IMR-90 (cell line): Measurements from ENCODE around the gene SH3BP2. TPM values are rescaled to one million over a fixed set of nuclear protein-coding genes. Genes with fewer than 3 reads are reported as not detected.

Experiments
- ATAC-seq: fragments of 200-7000 bp; cut with Tn5 transposase; 2 replicates; pipeline ENCODE4 v1.9.1; 2020; ENCODE audit warnings: low read depth, mild to moderate bottlenecking, moderate library complexity
- BruUV-seq: library from RNA; stranded (reverse); fragments of 400-500 nt; replicated peaks from 2 replicates; lab custom pipeline; 2021; lab: Mats Ljungman, UMichigan
- CTCF ChIA-PET: fragments of 300-600 bp; formaldehyde crosslinking; extraction: SDS; loops from one replicate; lab custom pipeline; 2021; ENCODE audit warnings: antibody characterized with exemption; lab: Yijun Ruan, JAX
- POLR2A ChIA-PET: fragments of 300-600 bp; sonication (Branson Sonifier 250); formaldehyde crosslinking; loops from one replicate; lab custom pipeline; 2022; ENCODE audit warnings: antibody characterized with exemption; ENCODE audit not compliant: unreplicated experiment; lab: Charles Lee
- DNase-seq: peaks from one replicate; pipeline ENCODE4 v3.0.0; 2013
- H2AFZ ChIP-seq: replicated peaks from 2 replicates; pipeline ENCODE3; 2013; ENCODE audit warnings: low read length, mild to moderate bottlenecking; ENCODE audit not compliant: poor library complexity
- H2AK5ac ChIP-seq: 2 replicates; pipeline ENCODE4 v1.6.1; 2013; ENCODE audit warnings: low read depth, low read length, inconsistent platforms
- H2AK9ac ChIP-seq: replicated peaks from 2 replicates; pipeline ENCODE3; 2013; ENCODE audit warnings: mild to moderate bottlenecking, low read depth, low read length, moderate library complexity; ENCODE audit not compliant: poor library complexity
- H2BK120ac ChIP-seq: 2 replicates; pipeline ENCODE4 v1.6.1; 2013; ENCODE audit warnings: low read depth, low read length, inconsistent platforms
- H2BK15ac ChIP-seq: 3 replicates; pipeline ENCODE4 v1.6.1; 2013; ENCODE audit warnings: low read depth, low read length, inconsistent platforms
- H2BK20ac ChIP-seq: 2 replicates; pipeline ENCODE4 v1.6.1; 2013; ENCODE audit warnings: low read depth, mild to moderate bottlenecking, inconsistent platforms, low read length, moderate library complexity
- H2BK5ac ChIP-seq: 2 replicates; pipeline ENCODE4 v1.6.1; 2013; ENCODE audit warnings: mild to moderate bottlenecking, low read depth, low read length, inconsistent platforms; ENCODE audit not compliant: poor library complexity, severe bottlenecking
- H3K14ac ChIP-seq: replicated peaks from 2 replicates; pipeline ENCODE4 v1.6.1; 2013; ENCODE audit warnings: low read depth, low read length, inconsistent platforms
- H3K18ac ChIP-seq: 2 replicates; pipeline ENCODE4 v1.6.1; 2013; ENCODE audit warnings: low read depth, low read length, control low read depth
- H3K23ac ChIP-seq: 2 replicates; pipeline ENCODE4 v1.6.1; 2013; ENCODE audit warnings: low read depth, low read length, inconsistent platforms
- H3K27ac ChIP-seq: 2 replicates; pipeline ENCODE4 v1.5.1; 2013; ENCODE audit warnings: mild to moderate bottlenecking, control low read depth, low read length; ENCODE audit not compliant: insufficient read depth
- H3K27me3 ChIP-seq: 2 replicates; pipeline ENCODE4 v1.6.1; 2013; ENCODE audit warnings: low read length; ENCODE audit not compliant: control insufficient read depth, insufficient read depth
- H3K36me3 ChIP-seq: 2 replicates; pipeline ENCODE4 v1.6.1; 2013; ENCODE audit warnings: low read length, mixed read lengths; ENCODE audit not compliant: control insufficient read depth, insufficient read depth
- H3K4ac ChIP-seq: 2 replicates; pipeline ENCODE4 v1.6.1; 2013; ENCODE audit warnings: low read depth, low read length, inconsistent platforms
- H3K4me1 ChIP-seq: 2 replicates; pipeline ENCODE4 v1.6.1; 2013; ENCODE audit warnings: low read length, mixed read lengths; ENCODE audit not compliant: control insufficient read depth, insufficient read depth
- H3K4me2 ChIP-seq: 2 replicates; pipeline ENCODE4 v1.6.1; 2013; ENCODE audit warnings: low read depth, mild to moderate bottlenecking, control low read depth, low read length, moderate library complexity
- H3K4me3 ChIP-seq: 2 replicates; pipeline ENCODE4 v1.5.1; 2013; ENCODE audit warnings: low read depth, mild to moderate bottlenecking, control low read depth, low read length, moderate library complexity; ENCODE audit not compliant: insufficient read depth
- H3K56ac ChIP-seq: 2 replicates; pipeline ENCODE4 v1.6.1; 2013; ENCODE audit warnings: low read length, inconsistent platforms; ENCODE audit not compliant: insufficient read depth; ENCODE audit errors: extremely low read depth
- H3K79me1 ChIP-seq, 2 experiments: 2 replicates each; pipeline ENCODE4 v1.6.1; 2013; ENCODE audit warnings: low read length in 2 of 2, inconsistent platforms in 1 of 2, low read depth in 1 of 2
- H3K9ac ChIP-seq: 2 replicates; pipeline ENCODE4 v1.6.1; 2013; ENCODE audit warnings: low read depth, low read length, control low read depth
- H3K9me1 ChIP-seq: 2 replicates; pipeline ENCODE4 v1.6.1; 2013; ENCODE audit warnings: low read length, inconsistent platforms; ENCODE audit not compliant: insufficient read depth
- H3K9me3 ChIP-seq: 2 replicates; pipeline ENCODE4 v1.6.1; 2013; ENCODE audit warnings: low read length; ENCODE audit not compliant: control insufficient read depth, insufficient read depth
- H4K20me1 ChIP-seq: 2 replicates; pipeline ENCODE4 v1.6.1; 2013; ENCODE audit warnings: low read length, inconsistent platforms; ENCODE audit not compliant: insufficient read depth
- H4K5ac ChIP-seq: 2 replicates; pipeline ENCODE4 v1.6.1; 2013; ENCODE audit warnings: mild to moderate bottlenecking, low read depth, low read length, control low read depth
- H4K8ac ChIP-seq, 2 experiments: 2 replicates each; pipeline ENCODE4 v1.6.1; 2013; ENCODE audit warnings: low read depth in 2 of 2, low read length in 2 of 2, control low read depth in 1 of 2, inconsistent platforms in 1 of 2
- H4K91ac ChIP-seq: 2 replicates; pipeline ENCODE4 v1.6.1; 2013; ENCODE audit warnings: low read depth, low read length, inconsistent platforms; ENCODE audit not compliant: insufficient read depth
- BHLHE40 ChIP-seq: fragments of 150-350 bp; IDR thresholded peaks from 2 replicates; pipeline ENCODE4 v1.6.1; 2016; ENCODE audit warnings: mild to moderate bottlenecking, low read depth, low read length
- MAFK ChIP-seq: IDR thresholded peaks from 2 replicates; pipeline ENCODE4 v1.6.1; 2012; ENCODE audit warnings: low read depth, low read length, improper control_type of control experiment
- MXI1 ChIP-seq: IDR thresholded peaks from 2 replicates; pipeline ENCODE4 v1.6.1; 2012; ENCODE audit warnings: low read depth, mild to moderate bottlenecking, low read length, moderate library complexity, borderline replicate concordance
- NFE2L2 ChIP-seq: fragments of 150-350 bp; IDR thresholded peaks from 2 replicates; pipeline ENCODE4 v1.6.1; 2016; ENCODE audit warnings: low read depth, mild to moderate bottlenecking, low read length
- RCOR1 ChIP-seq: IDR thresholded peaks from 2 replicates; pipeline ENCODE4 v1.6.1; 2012; ENCODE audit warnings: mild to moderate bottlenecking, low read length, improper control_type of control experiment; ENCODE audit not compliant: insufficient replicate concordance
- WGBS, 2 experiments: methylation state at CpG; one replicate each; pipeline versions ENCODE4 v1.1.5 to v1.1.7; 2013; ENCODE audit warnings: missing lambda C conversion rate in 2 of 2; ENCODE audit not compliant: insufficient read length in 1 of 2; ENCODE audit errors: extremely low coverage in 2 of 2; 5-methylcytosine and 5-hydroxymethylcytosine counted together
- dilution Hi-C: fragments of 300-500 bp; cut with HindIII; formaldehyde crosslinking; loops from one replicate; pipeline ENCODE4 v1.14.3; 2018; ENCODE audit warnings: low sequenced_read_pairs; ENCODE audit not compliant: unreplicated experiment
- in situ Hi-C: fragments of 300-500 bp; cut with MboI; formaldehyde crosslinking; loops from 3 replicates; pipeline ENCODE4 v1.14.3; 2019; ENCODE audit warnings: low sequenced_read_pairs, inconsistent platforms, mixed read lengths
- intact Hi-C: fragments of 100-400 bp; cut with micrococcal nuclease; formaldehyde crosslinking; loops from 2 replicates; pipeline ENCODE4 v1.10.0; 2022
- polyA plus RNA-seq, 3 experiments: library from polyadenylated mRNA; depleted of rRNA; stranded (reverse); fragments of >200 nt; gene quantifications; 2 replicates each; pipeline ENCODE4 v1.2.3, GENCODE V29; 2012; ENCODE audit warnings: low replicate concordance in 1 of 3
- total RNA-seq: library from RNA; depleted of rRNA; stranded (reverse); fragments of >200 nt; gene quantifications from 2 replicates; pipeline ENCODE4 v1.2.3, GENCODE V29; 2012

Gene SH3BP2
- total and polyA plus RNA-seq, 2 of the 4 experiments (the other 2 are of a cell fraction) = 9.0 to 37.2 TPM

DNA sequence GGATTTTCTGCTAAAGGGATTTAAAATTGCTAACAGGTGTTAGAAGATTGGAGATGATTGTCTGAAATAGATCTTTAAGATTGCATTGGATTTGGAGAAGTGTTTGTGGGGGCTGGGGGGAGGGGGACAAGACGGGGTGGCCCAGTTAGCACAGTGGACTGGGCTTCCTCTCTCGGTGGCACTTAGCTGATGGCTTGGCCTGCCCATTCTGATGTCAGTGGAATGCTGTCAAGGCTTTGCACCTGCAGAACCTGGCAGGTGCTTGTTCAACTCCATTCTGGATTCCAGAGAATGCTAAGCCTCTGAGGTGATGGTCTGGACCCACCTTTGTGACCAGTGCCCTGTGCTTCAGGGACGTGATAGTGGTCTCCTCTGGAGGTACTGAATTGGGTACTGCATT, 94.5 kb downstream of the SH3BP2 start:
- Histone ChIP-seq H3K27me3 (no peaks in the 10 kb centered on the region), H3K56ac (no peak overlapping the region), H3K4me3 (no peak overlapping the region), H4K8ac (no peak overlapping the region), H2BK120ac (no peak overlapping the region), H3K4me1 (peaks cover 7% of the 10 kb centered on the region), H3K9me3 (no peaks in the 10 kb centered on the region), H4K20me1 (peaks cover 13% of the 10 kb centered on the region; the same call in 1 of the 2 replicates), H4K5ac (no peak overlapping the region), H2AK5ac (no peak overlapping the region), H3K9me1 (peaks cover 15% of the 10 kb centered on the region), H3K79me1 (peaks cover 46 to 75% of the 10 kb centered on the region in 2 experiments), H2AFZ (no peak overlapping the region), H3K18ac (no peak overlapping the region), H3K27ac (no peak overlapping the region), H2BK20ac (no peak overlapping the region), H3K4me2 (no peak overlapping the region), H4K91ac (no peak overlapping the region), H3K23ac (no peak overlapping the region), H2BK15ac (no peak overlapping the region), H2BK5ac (no peak overlapping the region), H2AK9ac (no peak overlapping the region), H3K9ac (no peak overlapping the region), H3K4ac (no peak overlapping the region), H3K14ac (no peak overlapping the region), H3K36me3 (peaks cover 25% of the 10 kb centered on the region)
- no peak for DNase-seq
- dilution Hi-C loops (no loop called here), intact Hi-C loops (no loop called here), in situ Hi-C loops (no loop called here)
- ChIA-PET POLR2A (no interaction called here), CTCF (no interaction called here)
- BruUV-seq = no TSS peak
- 43% methylated on average over 1 of the region's 3 CpGs; no CpG with 5 or more reads in 1 of the 2 experiments for WGBS, 2 experiments
- ATAC-seq = no peak
- no peak for TF ChIP-seq MXI1
- TF ChIP-seq NFE2L2 = no peak
- no peak for TF ChIP-seq BHLHE40
- no peak for TF ChIP-seq RCOR1
- no peak for TF ChIP-seq MAFK
